ENCODE measurements around the gene DCXR. TPM values are rescaled to one million over a fixed set of nuclear protein-coding genes. Genes with fewer than 3 reads are reported as not detected.

DCXR gene
- total and polyA plus RNA-seq, 2 of the 13 experiments (the other 11 are each of a cell fraction or from before 2014, with no cell fraction given): 287 to 311 TPM

- no peak for TF ChIP-seq ZBTB3 (CRISPR knock-in tag; IDR thresholded peaks at IDR 0.05; ENCODE audit: borderline replicate concordance, low read depth)
- TF ChIP-seq HOXA3 (CRISPR knock-in tag; IDR thresholded peaks at IDR 0.05): peak; percentile 31; the same call in 1 of the 2 replicates
- no peak for TF ChIP-seq MATR3 (CRISPR knock-in tag; IDR thresholded peaks at IDR 0.05)
- TF ChIP-seq ATM (IDR thresholded peaks at IDR 0.05; ENCODE audit: borderline replicate concordance): no peak
- TF ChIP-seq ZNF629 (CRISPR knock-in tag; conservative IDR thresholded peaks at IDR 0.05): no peak
- TF ChIP-seq GTF3A (CRISPR knock-in tag; conservative IDR thresholded peaks at IDR 0.05): 0 out of 2 replicates have a peak, but pooled peaks have one; percentile 67
- no peak for TF ChIP-seq TSC22D2 (CRISPR knock-in tag; IDR thresholded peaks at IDR 0.05; ENCODE audit: borderline replicate concordance)
- TF ChIP-seq THAP7 (CRISPR knock-in tag; IDR thresholded peaks at IDR 0.05): peak; percentile 61; the same call in 1 of the 2 replicates
- TF ChIP-seq KLF11 (CRISPR knock-in tag; IDR thresholded peaks at IDR 0.05): 0 out of 2 replicates have a peak, but pooled peaks have one; percentile 38
- TF ChIP-seq PHF5A (CRISPR knock-in tag; IDR thresholded peaks at IDR 0.05; ENCODE audit: low read depth, unreplicated experiment): peak; percentile 16
- TF ChIP-seq PATZ1 (CRISPR knock-in tag; IDR thresholded peaks at IDR 0.05): no peak; the same call in 1 of the 2 replicates
- TF ChIP-seq ZNF7 (CRISPR knock-in tag; IDR thresholded peaks at IDR 0.05): no peak
- no peak for TF ChIP-seq TIGD3 (CRISPR knock-in tag; IDR thresholded peaks at IDR 0.05; ENCODE audit: borderline replicate concordance)
- no peak for TF ChIP-seq GZF1 (CRISPR knock-in tag; IDR thresholded peaks at IDR 0.05)
- 0 out of 2 replicates have a peak, but pooled peaks have one; percentile 22 for TF ChIP-seq REPIN1 (CRISPR knock-in tag; IDR thresholded peaks at IDR 0.05; ENCODE audit: borderline replicate concordance, low read depth)
- no peak for TF ChIP-seq ZNF562 (CRISPR knock-in tag; IDR thresholded peaks at IDR 0.05; ENCODE audit: borderline replicate concordance)
- TF ChIP-seq MYC (CRISPR knock-in tag; IDR thresholded peaks at IDR 0.05; ENCODE audit: borderline replicate concordance): peak; percentile 71; the same call in 1 of the 2 replicates
- no peak for TF ChIP-seq CSRNP2 (CRISPR knock-in tag; conservative IDR thresholded peaks at IDR 0.05; ENCODE audit: low read depth)
- TF ChIP-seq SP2 (CRISPR knock-in tag; IDR thresholded peaks at IDR 0.05): no peak
- TF ChIP-seq RBFOX2 (IDR thresholded peaks at IDR 0.05; ENCODE audit: low read depth, low read length): peak; percentile 77
- no peak for TF ChIP-seq ARNTL (CRISPR knock-in tag; IDR thresholded peaks at IDR 0.05)
- no peak for TF ChIP-seq XRCC5 (optimal IDR thresholded peaks at IDR 0.05; ENCODE audit: low read length)
- TF ChIP-seq DPF2 (CRISPR knock-in tag; IDR thresholded peaks at IDR 0.05; ENCODE audit: borderline replicate concordance, low read depth): no peak
- TF ChIP-seq ZBTB20 (CRISPR knock-in tag; IDR thresholded peaks at IDR 0.05; ENCODE audit: borderline replicate concordance, low read depth): no peak
- TF ChIP-seq ZNF234 (CRISPR knock-in tag; conservative IDR thresholded peaks at IDR 0.05): no peak
These were observed 27.1 kb upstream of the DCXR start (continued) for GRCh38 chr17:82064433-82065192.
